HL-60/S4 treated with phorbol 12-myristate 13-acetate at 8.2 ng/mL for 4 days and 3 days (cell line): ENCODE results near the gene AMH.

Experiments
- in situ Hi-C: fragments of 300-500 bp; cut with MboI; formaldehyde crosslinking; loops from 2 replicates; pipeline ENCODE4 v1.15.0; 2022; ENCODE audit warnings: low sequenced_read_pairs

Gene AMH

GRCh38 chr19:2249010-2249866, at the start of gene AMH:
Gene AMH (plus strand): TSS chr19:2249323. CDS start chr19:2249333, 10 bp downstream.
- in situ Hi-C loops = no loop called here

DNA sequence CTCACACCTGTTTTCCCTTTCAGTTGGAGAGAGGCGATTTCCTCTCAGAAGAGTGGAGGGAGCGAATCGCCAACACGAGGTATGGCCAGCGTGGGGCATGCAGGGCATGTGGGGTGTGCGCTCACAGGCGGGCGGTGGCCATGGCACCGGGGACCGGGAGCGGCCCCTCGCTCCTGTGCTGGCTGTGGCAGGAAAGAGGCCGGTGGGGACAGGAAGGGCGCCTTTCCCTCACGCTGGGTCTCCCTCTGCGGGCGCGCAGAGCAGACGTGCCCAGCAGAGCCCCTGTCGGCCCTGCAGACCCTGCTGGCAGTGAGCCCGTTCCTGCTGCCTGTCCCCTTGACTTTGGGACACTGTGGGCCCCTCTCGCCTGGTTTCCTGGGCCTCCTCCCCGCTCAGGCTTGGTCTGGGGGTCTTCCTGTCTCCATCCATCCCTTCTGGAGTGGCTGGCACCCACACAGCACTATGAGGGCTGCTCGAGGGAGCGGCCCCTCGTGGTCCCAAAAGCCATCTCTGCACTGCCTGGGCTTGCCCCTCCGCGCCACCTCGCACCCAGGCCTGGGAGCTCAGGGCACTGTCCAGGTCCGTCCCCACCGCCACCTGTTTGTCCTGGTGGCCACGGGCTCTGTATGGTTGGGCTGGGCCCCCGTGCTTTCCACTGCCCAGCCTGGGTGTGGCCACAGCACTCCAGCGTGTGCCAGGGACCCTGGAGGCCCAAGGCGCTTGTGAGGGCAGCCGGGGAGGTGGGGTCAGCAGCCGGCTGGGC, 49.1 kb upstream of the AMH start:
- in situ Hi-C loops = loop anchor here (10.0 kb wide), 1 partner anchor 45 kb away; the partner anchor contains the start of gene AP3D1

GRCh38 chr19:2200624-2201294, 48.4 kb upstream of the AMH start:
- in situ Hi-C loops = loop anchor here (10.0 kb wide), 1 partner anchor 46 kb away; the partner anchor contains the start of gene AP3D1

- in situ Hi-C loops = loop anchor here (10.0 kb wide), 1 partner anchor 47 kb away; the partner anchor contains the start of gene AP3D1
These were observed 47.5 kb upstream of the AMH start for GRCh38 chr19:2201473-2202148.

DNA sequence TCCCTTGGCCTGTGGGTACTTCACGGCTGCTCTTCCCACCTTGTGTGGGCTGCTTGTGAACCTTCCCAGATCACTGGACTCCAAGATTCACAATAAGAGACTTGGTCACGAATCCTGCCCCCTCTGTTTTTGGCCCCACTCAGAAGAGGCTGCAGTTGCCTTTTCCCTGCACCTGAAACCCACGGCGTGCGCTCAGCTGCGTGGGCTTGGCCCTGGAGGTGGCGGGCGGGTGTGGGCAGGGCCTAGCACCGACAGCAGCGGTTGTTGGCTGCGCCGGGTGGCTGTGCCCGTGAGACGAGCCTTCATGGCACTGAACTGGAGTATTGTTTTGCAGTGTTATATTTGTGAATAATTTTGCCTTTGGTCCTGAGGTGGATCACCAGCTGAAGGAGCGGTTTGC, 46.8 kb upstream of the AMH start:
- in situ Hi-C loops = loop anchor here (10.0 kb wide), 1 partner anchor 48 kb away; the partner anchor contains the start of gene AP3D1

GRCh38 chr19:2207008-2207407, 42.1 kb upstream of the AMH start:
- in situ Hi-C loops = loop anchor here (10.0 kb wide), 1 partner anchor 52 kb away; the partner anchor contains the start of gene AP3D1

DNA sequence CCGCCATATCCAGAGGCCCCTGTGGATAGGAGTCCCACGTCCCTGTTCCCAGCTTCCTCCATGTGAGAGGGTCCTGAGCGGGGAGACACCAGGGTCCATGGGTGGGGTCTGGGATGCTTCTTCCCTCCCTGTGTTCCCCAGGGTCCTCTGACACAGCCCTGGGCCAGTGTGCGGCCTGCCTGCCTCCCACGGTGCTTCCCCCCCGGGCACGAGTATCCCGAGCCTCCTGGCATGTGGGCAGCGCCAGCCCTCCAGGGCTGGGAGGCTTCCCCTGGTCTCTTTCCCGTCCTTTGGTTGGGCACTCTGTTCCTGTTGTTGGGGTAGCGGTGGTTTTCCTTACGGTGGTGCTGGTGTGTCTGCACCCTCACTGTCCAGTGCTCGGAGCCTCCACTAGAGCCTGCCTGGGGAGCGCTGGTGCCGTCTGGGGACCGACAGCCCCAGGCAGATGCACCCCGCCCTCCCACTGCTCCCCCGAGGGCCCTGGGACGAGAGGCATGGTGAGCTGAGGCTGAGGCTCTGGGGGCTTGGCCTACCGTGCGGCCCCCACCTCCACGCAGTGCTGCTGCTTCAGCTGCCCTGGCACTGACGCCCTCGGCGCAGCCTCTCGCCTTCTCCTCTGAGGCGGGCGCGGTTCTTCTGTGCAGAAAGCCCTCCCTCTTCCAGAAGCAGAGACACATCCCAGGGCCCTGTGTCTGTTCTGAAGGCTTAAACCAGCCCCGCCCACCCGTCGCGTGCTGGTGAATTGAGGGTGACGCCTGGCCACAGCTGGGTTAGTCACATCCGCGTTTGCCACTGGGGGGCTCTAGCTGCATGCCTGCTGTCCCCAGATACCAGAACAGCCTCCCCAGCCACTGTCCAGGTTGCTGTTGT, 40.9 kb upstream of the AMH start:
- in situ Hi-C loops = loop anchor here (10.0 kb wide), 1 partner anchor 53 kb away; the partner anchor contains the start of gene AP3D1

- in situ Hi-C loops = loop anchor here (10.0 kb wide), 1 partner anchor 54 kb away; the partner anchor contains the start of gene AP3D1
These were observed 40.1 kb upstream of the AMH start for GRCh38 chr19:2208975-2209374.

DNA sequence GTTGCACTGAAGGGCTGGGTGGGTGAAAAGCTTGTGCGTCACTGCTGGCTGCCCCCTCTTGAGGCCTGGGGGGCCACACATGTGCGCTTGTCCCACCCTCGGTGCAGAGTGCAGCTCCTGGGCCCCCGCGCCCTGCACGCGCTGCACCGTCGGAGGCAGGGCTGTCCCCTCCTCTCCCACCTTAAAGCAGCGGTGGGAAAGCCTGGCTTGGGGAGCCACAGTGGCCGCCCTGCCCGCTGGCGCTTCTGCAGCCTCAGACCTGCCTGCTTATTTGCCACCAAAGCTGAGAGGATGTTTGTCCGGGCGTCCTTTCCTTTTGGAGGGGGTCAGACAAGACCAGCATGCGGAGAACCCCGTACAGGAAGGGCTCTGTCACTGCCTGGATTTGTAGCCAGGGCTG, 39.7 kb upstream of the AMH start:
- in situ Hi-C loops = loop anchor here (10.0 kb wide), 1 partner anchor 55 kb away; the partner anchor contains the start of gene AP3D1

- in situ Hi-C loops = no loop called here
These were observed 38.9 kb upstream of the AMH start for GRCh38 chr19:2210206-2210605.

DNA sequence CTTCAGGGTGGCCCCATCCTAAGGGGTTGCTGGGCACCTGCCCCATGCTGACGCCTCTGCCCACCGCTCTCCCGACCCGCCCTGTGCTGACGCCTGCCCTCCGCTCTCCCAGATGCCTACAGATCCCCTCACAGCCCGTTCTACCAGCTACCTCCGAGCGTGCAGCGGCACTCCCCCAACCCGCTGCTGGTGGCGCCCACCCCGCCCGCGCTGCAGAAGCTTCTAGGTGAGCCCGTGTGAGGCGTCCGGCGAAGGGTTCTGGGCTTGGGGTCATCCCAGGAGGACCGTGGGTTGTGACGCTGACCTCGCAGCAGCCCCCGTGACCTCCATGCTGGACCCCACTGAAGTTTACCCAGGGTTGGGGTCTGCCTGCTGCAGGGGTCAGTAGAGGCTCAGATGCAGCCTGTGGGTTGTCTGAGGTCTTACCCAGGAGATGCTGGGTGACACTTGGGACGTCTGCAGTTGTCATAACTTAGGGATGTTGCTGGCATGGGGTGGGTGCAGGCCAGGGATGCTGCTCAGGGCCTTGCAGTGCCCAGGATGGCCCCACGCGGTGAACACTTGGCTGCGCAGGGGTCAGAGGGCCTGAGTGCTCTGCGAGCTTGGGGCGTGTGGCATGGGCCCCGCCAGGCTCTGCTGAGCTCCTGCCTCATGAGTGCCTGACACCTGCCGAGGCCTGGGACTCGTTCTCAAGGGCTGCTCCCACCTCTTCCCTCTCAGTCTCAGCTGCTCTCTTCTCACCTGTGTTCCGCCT, 38.0 kb upstream of the AMH start:
- in situ Hi-C loops = no loop called here

DNA sequence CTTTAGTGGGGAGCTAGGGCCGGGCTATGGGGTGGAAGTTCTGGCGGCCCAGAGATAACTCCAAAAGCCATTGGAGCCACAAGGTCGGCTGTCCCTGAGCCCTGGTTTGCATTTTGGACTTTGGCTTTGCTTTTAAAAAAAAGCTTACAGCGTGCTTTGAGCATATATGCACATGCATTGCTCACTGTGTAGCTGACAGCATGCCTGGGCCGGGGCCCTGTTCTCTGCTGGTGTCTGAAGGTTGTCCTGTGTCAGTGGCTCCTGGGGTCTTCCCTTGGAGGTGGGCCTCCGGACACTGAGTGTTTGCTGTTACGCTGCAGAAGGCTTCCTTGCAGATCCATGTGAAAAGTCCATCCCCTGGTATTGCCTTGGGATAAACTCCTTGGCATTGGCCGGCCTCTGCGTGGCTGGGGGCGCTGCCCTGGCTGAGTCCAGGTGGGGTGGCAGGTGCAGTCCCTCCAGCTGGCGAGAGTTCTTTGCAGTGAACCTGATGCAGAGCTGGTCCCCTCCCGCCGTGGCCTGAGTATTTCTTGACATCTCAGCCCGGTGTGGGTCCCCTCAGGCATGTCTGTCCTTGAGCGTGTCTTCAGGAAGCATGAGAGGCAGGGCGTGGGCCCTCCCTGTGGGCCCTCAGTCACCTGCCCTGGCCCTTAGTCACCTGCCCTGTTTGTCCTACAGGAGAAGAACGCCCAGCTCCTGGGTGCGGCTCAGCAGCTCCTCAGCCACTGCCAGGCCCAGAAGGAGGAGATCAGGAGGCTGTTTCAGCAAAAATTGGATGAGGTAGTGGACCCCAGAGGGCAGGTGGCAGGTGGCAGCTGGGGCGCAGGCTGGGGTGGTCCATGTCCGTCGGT, 36.0 kb upstream of the AMH start:
- in situ Hi-C loops = no loop called here

DNA sequence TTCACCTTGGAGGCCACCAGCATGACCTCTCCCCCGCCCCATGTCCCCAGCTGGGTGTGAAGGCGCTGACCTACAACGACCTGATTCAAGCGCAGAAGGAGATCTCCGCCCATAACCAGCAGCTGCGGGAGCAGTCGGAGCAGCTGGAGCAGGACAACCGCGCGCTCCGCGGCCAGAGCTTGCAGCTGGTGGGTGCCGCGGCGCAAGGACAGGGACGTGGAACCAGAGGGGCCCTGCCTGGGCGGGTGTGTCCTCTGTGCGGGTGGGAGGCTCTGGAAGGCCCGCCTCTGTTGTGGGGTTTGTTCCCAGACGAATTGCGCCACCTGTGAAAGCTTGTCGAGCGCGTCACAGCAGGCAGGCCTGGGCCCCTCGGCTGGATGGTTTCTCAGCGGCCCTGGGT, 35.3 kb upstream of the AMH start:
- in situ Hi-C loops = no loop called here

- in situ Hi-C loops = no loop called here
These were observed 34.9 kb upstream of the AMH start for GRCh38 chr19:2214251-2214650.

DNA sequence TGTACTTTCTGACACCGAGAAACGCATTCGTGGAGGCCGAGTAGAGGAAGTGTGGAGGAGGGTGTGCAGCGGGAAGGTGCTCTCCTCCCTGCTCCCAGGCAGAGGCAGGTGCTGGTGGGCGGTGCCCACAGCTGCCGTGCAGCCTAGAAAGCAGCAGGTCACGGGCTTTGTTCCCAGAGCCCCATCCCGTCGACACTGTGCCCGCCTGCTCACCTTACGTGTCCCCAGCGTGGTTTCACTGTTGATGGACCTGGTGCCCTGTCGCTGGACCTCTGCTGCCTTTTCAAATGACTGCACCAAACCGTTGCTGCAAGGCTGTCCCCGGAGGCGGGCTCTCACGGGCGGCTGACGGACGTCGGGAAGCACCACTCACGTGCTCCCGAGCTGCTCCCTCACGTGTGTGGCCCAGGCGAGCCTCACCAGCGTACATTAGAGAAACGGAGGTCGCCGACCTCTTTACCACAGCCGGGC, 33.8 kb upstream of the AMH start:
- in situ Hi-C loops = no loop called here

DNA sequence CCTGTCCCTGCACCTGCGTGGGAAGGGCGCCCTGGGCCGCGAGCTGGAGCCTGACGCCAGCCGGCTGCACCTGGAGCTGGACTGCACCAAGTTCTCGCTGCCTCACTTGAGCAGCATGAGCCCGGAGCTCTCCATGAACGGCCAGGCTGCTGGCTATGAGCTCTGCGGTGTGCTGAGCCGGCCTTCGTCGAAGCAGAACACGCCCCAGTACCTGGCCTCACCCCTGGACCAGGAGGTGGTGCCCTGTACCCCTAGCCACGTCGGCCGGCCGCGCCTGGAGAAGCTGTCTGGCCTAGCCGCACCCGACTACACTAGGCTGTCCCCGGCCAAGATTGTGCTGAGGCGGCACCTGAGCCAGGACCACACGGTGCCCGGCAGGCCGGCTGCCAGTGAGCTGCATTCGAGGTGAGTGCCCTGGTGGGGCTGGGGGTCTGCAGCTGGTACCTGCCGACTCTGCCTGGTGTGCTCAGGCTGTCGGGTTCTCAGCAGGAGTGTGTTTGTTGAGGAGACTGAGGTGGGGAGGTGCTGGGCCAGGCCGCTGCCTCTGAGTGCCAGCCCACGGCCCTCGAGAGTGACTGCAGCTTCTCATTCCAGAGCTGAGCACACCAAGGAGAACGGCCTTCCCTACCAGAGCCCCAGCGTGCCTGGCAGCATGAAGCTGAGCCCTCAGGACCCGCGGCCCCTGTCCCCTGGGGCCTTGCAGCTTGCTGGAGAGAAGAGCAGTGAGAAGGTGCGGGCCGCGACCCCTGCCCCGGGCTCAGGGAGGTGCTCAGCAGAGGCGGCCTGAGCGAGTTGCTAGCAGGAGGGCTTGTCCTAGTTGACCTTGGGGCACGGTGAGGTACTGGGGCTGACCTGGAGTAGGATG, 32.5 kb upstream of the AMH start:
- in situ Hi-C loops = no loop called here

DNA sequence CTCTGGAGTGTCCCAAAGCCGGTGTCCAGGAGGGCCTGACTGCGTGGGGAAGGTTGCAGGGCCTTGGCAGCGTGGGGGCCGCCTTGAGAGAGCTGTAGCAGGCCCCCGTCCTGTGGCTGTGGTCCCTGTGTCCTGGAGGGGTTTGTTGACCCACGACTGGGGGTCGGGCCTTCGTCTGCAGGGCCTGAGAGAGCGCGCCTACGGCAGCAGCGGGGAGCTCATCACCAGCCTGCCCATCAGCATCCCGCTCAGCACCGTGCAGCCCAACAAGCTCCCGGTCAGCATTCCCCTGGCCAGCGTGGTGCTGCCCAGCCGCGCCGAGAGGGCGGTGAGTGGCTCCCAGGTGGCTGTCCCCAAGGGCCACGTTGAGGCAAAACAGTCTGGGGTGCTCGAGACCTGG, 31.5 kb upstream of the AMH start:
- in situ Hi-C loops = no loop called here
